ENCODE measurements around the gene AOC1.

DNA sequence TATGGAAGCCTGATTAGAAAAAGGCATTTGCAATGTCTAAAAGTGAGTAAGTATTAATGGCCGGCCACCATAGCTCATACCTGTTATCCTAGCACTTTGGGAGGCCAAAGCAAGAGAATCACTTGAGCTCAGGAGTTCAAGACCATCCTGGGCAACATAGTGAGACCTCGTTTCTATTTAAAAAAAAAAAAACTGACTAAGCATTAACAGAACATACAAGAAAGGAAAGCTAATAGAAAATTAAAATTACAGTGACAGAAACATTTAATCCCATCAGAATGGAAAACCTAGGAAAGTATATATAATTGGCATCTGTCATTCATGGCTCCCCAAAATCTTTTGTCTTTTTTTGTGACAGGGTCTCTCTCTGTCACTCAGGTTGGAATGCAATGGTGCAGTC is 55.9 kb downstream of the AOC1 start:
- TF ChIP-seq, protein P1, sequence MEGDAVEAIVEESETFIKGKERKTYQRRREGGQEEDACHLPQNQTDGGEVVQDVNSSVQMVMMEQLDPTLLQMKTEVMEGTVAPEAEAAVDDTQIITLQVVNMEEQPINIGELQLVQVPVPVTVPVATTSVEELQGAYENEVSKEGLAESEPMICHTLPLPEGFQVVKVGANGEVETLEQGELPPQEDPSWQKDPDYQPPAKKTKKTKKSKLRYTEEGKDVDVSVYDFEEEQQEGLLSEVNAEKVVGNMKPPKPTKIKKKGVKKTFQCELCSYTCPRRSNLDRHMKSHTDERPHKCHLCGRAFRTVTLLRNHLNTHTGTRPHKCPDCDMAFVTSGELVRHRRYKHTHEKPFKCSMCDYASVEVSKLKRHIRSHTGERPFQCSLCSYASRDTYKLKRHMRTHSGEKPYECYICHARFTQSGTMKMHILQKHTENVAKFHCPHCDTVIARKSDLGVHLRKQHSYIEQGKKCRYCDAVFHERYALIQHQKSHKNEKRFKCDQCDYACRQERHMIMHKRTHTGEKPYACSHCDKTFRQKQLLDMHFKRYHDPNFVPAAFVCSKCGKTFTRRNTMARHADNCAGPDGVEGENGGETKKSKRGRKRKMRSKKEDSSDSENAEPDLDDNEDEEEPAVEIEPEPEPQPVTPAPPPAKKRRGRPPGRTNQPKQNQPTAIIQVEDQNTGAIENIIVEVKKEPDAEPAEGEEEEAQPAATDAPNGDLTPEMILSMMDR (IDR thresholded peaks at IDR 0.05; ENCODE audit: low read length) = no peak
- no peak for TF ChIP-seq EZH2 (IDR thresholded peaks at IDR 0.05; ENCODE audit: borderline replicate concordance, low read length)
